IPS-18c (cell line): ENCODE measurements around the gene PRKAG2.

Source experiments
- H3K4me3 ChIP-seq: 2 replicates; pipeline ENCODE4 v1.7.0; 2013; ENCODE audit warnings: low read depth, mild to moderate bottlenecking, low read length, moderate library complexity; ENCODE audit not compliant: insufficient read depth
- H3K9me3 ChIP-seq: one replicate; pipeline ENCODE4 v1.6.1; 2013; ENCODE audit warnings: mild to moderate bottlenecking, low read length, moderate library complexity; ENCODE audit not compliant: control insufficient read depth, insufficient read depth

PRKAG2 gene

GRCh38 chr7:151861881-151862280 lies 15.0 kb downstream of the PRKAG2 start:
- Histone ChIP-seq H3K9me3 (no peaks in the 10 kb centered on the region), H3K4me3 (no peak overlapping the region)

- Histone ChIP-seq H3K4me3 (no peak overlapping the region), H3K9me3 (no peaks in the 10 kb centered on the region)
These were observed 16.1 kb downstream of the PRKAG2 start for GRCh38 chr7:151860771-151861170.

- Histone ChIP-seq H3K9me3 (no peaks in the 10 kb centered on the region), H3K4me3 (no peak overlapping the region)
These were observed 16.8 kb downstream of the PRKAG2 start for GRCh38 chr7:151859948-151860685.

- H3K9me3 ChIP-seq: no peaks in the 10 kb centered on the region
- no peak overlapping the region for H3K4me3 ChIP-seq
These were observed 17.6 kb downstream of the PRKAG2 start for GRCh38 chr7:151859111-151859947.

GRCh38 chr7:151858456-151858855 lies 18.5 kb downstream of the PRKAG2 start:
- Histone ChIP-seq H3K9me3 (no peaks in the 10 kb centered on the region), H3K4me3 (no peak overlapping the region)

GRCh38 chr7:151857866-151858450 lies 19.0 kb downstream of the PRKAG2 start:
- Histone ChIP-seq H3K9me3 (no peaks in the 10 kb centered on the region), H3K4me3 (no peak overlapping the region)

GRCh38 chr7:151857412-151857811 lies 19.5 kb downstream of the PRKAG2 start:
- Histone ChIP-seq H3K4me3 (no peak overlapping the region), H3K9me3 (no peaks in the 10 kb centered on the region)

GRCh38 chr7:151856516-151856915 lies 20.4 kb downstream of the PRKAG2 start:
- no peak overlapping the region for H3K4me3 ChIP-seq
- no peaks in the 10 kb centered on the region for H3K9me3 ChIP-seq

GRCh38 chr7:151856098-151856497 lies 20.8 kb downstream of the PRKAG2 start:
- H3K4me3 ChIP-seq: no peak overlapping the region
- no peaks in the 10 kb centered on the region for H3K9me3 ChIP-seq

GRCh38 chr7:151854720-151855071 lies 22.2 kb downstream of the PRKAG2 start:
- Histone ChIP-seq H3K9me3 (no peaks in the 10 kb centered on the region), H3K4me3 (no peak overlapping the region)

- no peak overlapping the region for H3K4me3 ChIP-seq
- no peaks in the 10 kb centered on the region for H3K9me3 ChIP-seq
These were observed 22.8 kb downstream of the PRKAG2 start for GRCh38 chr7:151853896-151854719.

GRCh38 chr7:151852486-151853396 lies 24.2 kb downstream of the PRKAG2 start:
- Histone ChIP-seq H3K9me3 (no peaks in the 10 kb centered on the region), H3K4me3 (no peak overlapping the region)

GRCh38 chr7:151851782-151852181 lies 25.1 kb downstream of the PRKAG2 start:
- no peak overlapping the region for H3K4me3 ChIP-seq

GRCh38 chr7:151851145-151851751 lies 25.7 kb downstream of the PRKAG2 start:
- no peaks in the 10 kb centered on the region for H3K9me3 ChIP-seq
- H3K4me3 ChIP-seq: no peak overlapping the region

More at GRCh38 chr7:151851782-151852181, 25.1 kb downstream of the PRKAG2 start:
- H3K9me3 ChIP-seq: no peaks in the 10 kb centered on the region

- no peak overlapping the region for H3K4me3 ChIP-seq
- H3K9me3 ChIP-seq: no peaks in the 10 kb centered on the region
These were observed 26.3 kb downstream of the PRKAG2 start for GRCh38 chr7:151850491-151851124.

GRCh38 chr7:151849879-151850260 lies 27.0 kb downstream of the PRKAG2 start:
- Histone ChIP-seq H3K4me3 (no peak overlapping the region), H3K9me3 (peaks cover under 1% of the 10 kb centered on the region)
